Nephron (organoid): ENCODE measurements around the gene RYR2.

Experiments
- H3K27ac Mint-ChIP-seq, 3 experiments: 2 replicates each; pipeline ENCODE4 v1.8.0; 2020; ENCODE audit warnings: mixed read lengths in 3 of 3, mild to moderate bottlenecking in 2 of 3, moderate library complexity in 1 of 3
- H3K27me3 Mint-ChIP-seq: 2 replicates; pipeline ENCODE4 v1.8.0; 2021; ENCODE audit warnings: low read depth, mild to moderate bottlenecking, moderate library complexity, mixed read lengths
- H3K36me3 Mint-ChIP-seq: 2 replicates; pipeline ENCODE4 v1.8.0; 2020; ENCODE audit warnings: low read depth, mixed read lengths
- H3K4me1 Mint-ChIP-seq: 2 replicates; pipeline ENCODE4 v1.8.0; 2020; ENCODE audit warnings: mixed read lengths
- H3K4me3 Mint-ChIP-seq, 3 experiments: 2 replicates each; pipeline ENCODE4 v1.8.0; 2020; ENCODE audit warnings: mild to moderate bottlenecking in 3 of 3, mixed read lengths in 3 of 3, moderate library complexity in 2 of 3
- H3K9me3 Mint-ChIP-seq: 2 replicates; pipeline ENCODE4 v1.8.0; 2020; ENCODE audit warnings: mixed read lengths
- CTCF ChIP-seq, 3 experiments: fragments of 200-600 bp; sonication (generic); IDR thresholded peaks; one replicate each; pipeline ENCODE4 v1.5.0; 2021; ENCODE audit warnings: antibody characterized with exemption in 3 of 3; ENCODE audit not compliant: unreplicated experiment in 3 of 3

RYR2 gene

GRCh38 chr1:237851210-237851845 is 809.3 kb downstream of the RYR2 start:
- TF ChIP-seq CTCF (IDR thresholded peaks at IDR 0.05; ENCODE audit: unreplicated experiment in 3 of 3), result peak; percentile 45 to 62 (median 57)
- Mint-ChIP-seq H3K27me3 (peaks cover 4% of the 10 kb centered on the region), H3K4me3 (no peak overlapping the region), H3K36me3 (no peaks in the 10 kb centered on the region), H3K4me1 (no peaks in the 10 kb centered on the region), H3K27ac (no peak overlapping the region), H3K9me3 (no peaks in the 10 kb centered on the region)

DNA sequence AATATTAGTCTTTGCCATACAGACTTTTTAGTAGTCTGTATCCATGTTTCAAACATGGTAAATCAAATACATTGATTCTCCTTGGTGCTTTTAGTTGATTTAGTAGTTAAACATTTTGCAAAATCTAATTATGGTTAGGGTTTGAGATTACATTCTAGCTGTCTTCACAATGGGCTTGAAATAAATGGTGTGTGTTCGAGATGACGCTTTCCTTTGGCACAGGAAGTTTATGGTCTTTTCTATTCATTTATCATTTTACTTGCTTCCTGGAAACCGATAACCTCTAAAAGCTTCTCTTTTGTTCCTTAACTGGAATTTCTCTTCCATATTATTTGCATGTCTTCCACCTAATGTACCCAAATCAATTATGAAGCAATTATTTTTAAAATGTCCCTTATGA is 810.4 kb downstream of the RYR2 start:
- TF ChIP-seq CTCF (IDR thresholded peaks at IDR 0.05; ENCODE audit: unreplicated experiment in 3 of 3), result no peak
- H3K9me3 Mint-ChIP-seq, result no peaks in the 10 kb centered on the region
- H3K27me3 Mint-ChIP-seq, result peaks cover 4% of the 10 kb centered on the region
- no peaks in the 10 kb centered on the region for H3K36me3 Mint-ChIP-seq
- no peaks in the 10 kb centered on the region for H3K4me1 Mint-ChIP-seq
- H3K27ac Mint-ChIP-seq, result no peak overlapping the region
- no peak overlapping the region for H3K4me3 Mint-ChIP-seq

GRCh38 chr1:237857455-237857854 is 815.5 kb downstream of the RYR2 start:
- no peaks in the 10 kb centered on the region for H3K27me3 Mint-ChIP-seq
- no peak for TF ChIP-seq CTCF (IDR thresholded peaks at IDR 0.05; ENCODE audit: unreplicated experiment in 3 of 3)
- no peaks in the 10 kb centered on the region for H3K4me1 Mint-ChIP-seq
- H3K9me3 Mint-ChIP-seq, result no peaks in the 10 kb centered on the region
- no peak overlapping the region for H3K4me3 Mint-ChIP-seq
- H3K27ac Mint-ChIP-seq, result no peak overlapping the region
- H3K36me3 Mint-ChIP-seq, result no peaks in the 10 kb centered on the region

- H3K27ac Mint-ChIP-seq, result no peak overlapping the region
- H3K36me3 Mint-ChIP-seq, result no peaks in the 10 kb centered on the region
- TF ChIP-seq CTCF (IDR thresholded peaks at IDR 0.05; ENCODE audit: unreplicated experiment in 3 of 3), result no peak
- no peaks in the 10 kb centered on the region for H3K4me1 Mint-ChIP-seq
- no peaks in the 10 kb centered on the region for H3K9me3 Mint-ChIP-seq
- no peak overlapping the region for H3K4me3 Mint-ChIP-seq
- H3K27me3 Mint-ChIP-seq, result no peaks in the 10 kb centered on the region
These were observed 817.0 kb downstream of the RYR2 start for GRCh38 chr1:237858992-237859391.

GRCh38 chr1:237861944-237862343 is 820.0 kb downstream of the RYR2 start:
- no peaks in the 10 kb centered on the region for H3K27me3 Mint-ChIP-seq

More at GRCh38 chr1:237861944-237862343, 820.0 kb downstream of the RYR2 start:
- no peaks in the 10 kb centered on the region for H3K9me3 Mint-ChIP-seq
- peaks cover 4% of the 10 kb centered on the region for H3K4me1 Mint-ChIP-seq
- H3K4me3 Mint-ChIP-seq, result no peak overlapping the region
- no peaks in the 10 kb centered on the region for H3K36me3 Mint-ChIP-seq
- no peak for TF ChIP-seq CTCF (IDR thresholded peaks at IDR 0.05; ENCODE audit: unreplicated experiment in 3 of 3)
- H3K27ac Mint-ChIP-seq, result no peak overlapping the region
